Esophagus muscularis mucosa (tissue), 3 donors: Measurements from ENCODE around the gene VPS41.

ENCODE experiments used
- CTCF ChIP-seq, 3 experiments: fragments of 200-600 bp in 2 of 3; fragments of 450-650 bp in 1 of 3; sonication (generic) in 2 of 3; IDR thresholded peaks; one replicate each; pipeline ENCODE4 v1.5.1; 2017 to 2019; ENCODE audit warnings: antibody characterized with exemption in 3 of 3, mild to moderate bottlenecking in 2 of 3, moderate library complexity in 1 of 3
- POLR2A ChIP-seq: fragments of 450-650 bp; IDR thresholded peaks from one replicate; pipeline ENCODE4 v1.6.1; 2017; ENCODE audit warnings: antibody characterized with exemption, moderate library complexity, mild to moderate bottlenecking, low read depth
- POLR2AphosphoS5 ChIP-seq, 2 donors: sonication (generic); formaldehyde crosslinking; IDR thresholded peaks; one replicate each; pipeline ENCODE4 v1.6.1; 2017; ENCODE audit warnings: antibody characterized with exemption in 2 of 2

GRCh38 chr7:38728145-38728544 lies 180.8 kb downstream of the VPS41 start:
- no peak for TF ChIP-seq CTCF (IDR thresholded peaks at IDR 0.05)
- no peak for TF ChIP-seq POLR2A
- TF ChIP-seq POLR2AphosphoS5 (IDR thresholded peaks at IDR 0.05): no peak
